GM12864 (cell line): ENCODE data around the gene STK10.

Source experiments
- DNase-seq: peaks from one replicate; pipeline ENCODE4 v3.0.0-alpha.2; 2011; ENCODE audit warnings: low read depth
- H3K4me3 ChIP-seq: 2 replicates; pipeline ENCODE4 v1.5.1; 2011; ENCODE audit warnings: mild to moderate bottlenecking, low read depth, low read length, control low read depth
- CTCF ChIP-seq: IDR thresholded peaks from 2 replicates; pipeline ENCODE4 v1.5.1; 2011; ENCODE audit warnings: low read depth, mild to moderate bottlenecking, moderate library complexity, low read length, control low read depth, inconsistent platforms; ENCODE audit errors: missing control alignments

The STK10 gene

GRCh38 chr5:172007175-172008110 is 180.6 kb downstream of the STK10 start:
- no peak for DNase-seq
- no peak for TF ChIP-seq CTCF
- peak overlapping the region; percentile 87 for H3K4me3 ChIP-seq

GRCh38 chr5:172006321-172007174 is 181.5 kb downstream of the STK10 start, which contains the start of gene FBXW11:
Gene FBXW11, minus strand, starts transcription at chr5:172006638. Its CDS starts 136 bp downstream, at chr5:172006502.
- peak; percentile 96 for DNase-seq

GRCh38 chr5:172005708-172006320 is 182.2 kb downstream of the STK10 start:
- peak overlapping the region; percentile 87 for H3K4me3 ChIP-seq
- no peak for TF ChIP-seq CTCF
- no peak for DNase-seq

More at GRCh38 chr5:172006321-172007174, 181.5 kb downstream of the STK10 start, which contains the start of gene FBXW11:
- no peak for TF ChIP-seq CTCF
- H3K4me3 ChIP-seq, result peak within 1 kb of the TSS; percentile 87

- DNase-seq, result no peak
- peak overlapping the region; percentile 87 for H3K4me3 ChIP-seq
- TF ChIP-seq CTCF, result no peak
Observed at GRCh38 chr5:172004824-172005237, 183.2 kb downstream of the STK10 start.

- TF ChIP-seq CTCF, result no peak
- no peak for DNase-seq
- H3K4me3 ChIP-seq, result no peak overlapping the region
Observed at GRCh38 chr5:172003746-172004145, 184.3 kb downstream of the STK10 start.

GRCh38 chr5:172002840-172003512 is 185.0 kb downstream of the STK10 start:
- no peak overlapping the region for H3K4me3 ChIP-seq
- TF ChIP-seq CTCF, result no peak
- DNase-seq, result no peak
